Spleen (tissue), 11 donors: Measurements from ENCODE around the gene XRCC4. TPM values are rescaled to one million over a fixed set of nuclear protein-coding genes. Genes with fewer than 3 reads are reported as not detected.

ENCODE experiments used
- DNase-seq: peaks from one replicate; pipeline ENCODE4 v3.0.0-alpha.2; 2020
- H3K27ac ChIP-seq, 8 donors: fragments of 200-600 bp; sonication (generic) in 7 of 8; 1 replicate in 4 of 8; 2 replicates in 4 of 8; pipeline versions ENCODE4 v1.5.0 to v1.8.0; 2016 to 2021; ENCODE audit warnings: inconsistent platforms in 4 of 8, mild to moderate bottlenecking in 4 of 8, moderate library complexity in 1 of 8
- H3K27me3 ChIP-seq, 7 donors: fragments of 200-600 bp; sonication (generic) in 6 of 7; replicated peaks in 1 of 7; 1 replicate in 4 of 7; 2 replicates in 3 of 7; pipeline versions ENCODE4 v1.5.0 to v1.8.0; 2016 to 2021; ENCODE audit warnings: inconsistent platforms in 3 of 7, mild to moderate bottlenecking in 1 of 7
- H3K36me3 ChIP-seq, 6 donors: fragments of 200-600 bp; sonication (generic) in 5 of 6; 1 replicate in 4 of 6; 2 replicates in 2 of 6; pipeline versions ENCODE4 v1.5.0 to v1.8.0; 2016 to 2021; ENCODE audit warnings: inconsistent platforms in 2 of 6
- H3K4me1 ChIP-seq, 6 donors: fragments of 200-600 bp; sonication (generic) in 5 of 6; 1 replicate in 3 of 6; 2 replicates in 3 of 6; pipeline versions ENCODE4 v1.5.0 to v1.8.0; 2016 to 2021; ENCODE audit warnings: inconsistent platforms in 3 of 6
- H3K4me3 ChIP-seq, 8 donors: fragments of 200-600 bp; sonication (generic) in 7 of 8; 1 replicate in 4 of 8; 2 replicates in 4 of 8; pipeline versions ENCODE4 v1.5.0 to v1.8.0; 2016 to 2021; ENCODE audit warnings: inconsistent platforms in 4 of 8, mild to moderate bottlenecking in 4 of 8, moderate library complexity in 2 of 8
- H3K9me3 ChIP-seq, 8 donors: fragments of 200-600 bp; sonication (generic) in 7 of 8; 1 replicate in 4 of 8; 2 replicates in 4 of 8; pipeline versions ENCODE4 v1.5.0 to v1.8.0; 2016 to 2021; ENCODE audit warnings: inconsistent platforms in 4 of 8
- CTCF ChIP-seq, 11 experiments: fragments of 200-600 bp in 7 of 11; fragments of 450-650 bp in 4 of 11; sonication (generic) in 4 of 11; IDR thresholded peaks in 8 of 11; conservative IDR thresholded peaks in 3 of 11; 1 replicate in 7 of 11; 2 replicates in 4 of 11; pipeline versions ENCODE4 v1.4.0 to v1.8.0; 2016 to 2021; ENCODE audit warnings: antibody characterized with exemption in 11 of 11, inconsistent platforms in 4 of 11, mild to moderate bottlenecking in 1 of 11
- POLR2A ChIP-seq, 3 donors: fragments of 450-650 bp; IDR thresholded peaks; one replicate each; pipeline ENCODE4 v1.5.1; 2017; ENCODE audit warnings: antibody characterized with exemption in 3 of 3, mild to moderate bottlenecking in 1 of 3
- POLR2AphosphoS5 ChIP-seq, 3 donors: sonication (generic); formaldehyde crosslinking; IDR thresholded peaks; one replicate each; pipeline ENCODE4 v1.5.1; 2017; ENCODE audit warnings: antibody characterized with exemption in 3 of 3
- WGBS, 5 donors: extraction: QIAGEN DNeasy Blood & Tissue Kit in 3 of 5; methylation state at CpG; one replicate each; pipeline versions ENCODE4 v1.1.5 to v1.1.7; 2013 to 2018; 5-methylcytosine and 5-hydroxymethylcytosine counted together
- intact Hi-C: fragments of 100-400 bp; cut with DNase I; formaldehyde crosslinking; loops from one replicate; pipeline ENCODE4 v1.15.0; 2023; ENCODE audit warnings: low total_unique reads
- polyA plus RNA-seq, 3 donors: library from polyadenylated mRNA; stranded (reverse); fragments of 200-250 nt; gene quantifications; one replicate each; pipeline ENCODE4 v1.2.1, GENCODE V29; 2013
- total RNA-seq, 7 donors: library from RNA; depleted of rRNA in 3 of 7; stranded (reverse); fragments of >200 nt in 3 of 7; fragmentation: NEBNext Ultra II Directional in 4 of 7; extraction: Animal tissue kit (Norgen Biotek cat#: 25700) in 4 of 7; gene quantifications; one replicate each; pipeline versions ENCODE4 v1.1.0 to v1.2.1, GENCODE V29; 2016 to 2021
- donor health status: healthy with polysubstance abuse.
- donor health status: DM: no; HTN: no; CAD: no; lungs with moderate emphysema.
- donor health status: DM: no; HTN: no; CAD: no.
- donor health status: Bipolar disorder and iron deficiency.
- donor health status: healthy.
- donor health status: DM: no; HTN: no; CAD: no.
- donor health status: DM: yes; HTN: yes; CAD: no.

The XRCC4 gene
- total and polyA plus RNA-seq, 10 donors, result 4.3 to 14.5 (median 9.6) TPM

DNA sequence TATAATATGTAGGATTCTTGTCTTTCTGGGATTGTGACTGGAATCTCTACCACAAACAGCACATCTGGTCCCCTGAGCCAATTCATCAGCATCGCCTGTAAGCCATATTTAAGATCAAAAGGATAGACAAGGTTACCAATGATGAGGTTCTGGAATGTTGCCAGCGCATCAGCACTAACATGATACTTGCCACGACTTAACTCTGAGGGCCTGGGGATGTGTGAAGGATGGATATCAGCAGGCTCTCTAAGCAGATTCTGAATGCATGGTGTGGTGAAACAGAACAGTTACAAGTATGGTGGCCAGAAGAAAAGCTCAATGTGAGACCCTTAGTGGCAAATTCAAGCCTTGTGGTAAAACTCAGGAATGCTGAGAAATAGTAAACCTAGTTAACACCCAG, 143.0 kb downstream of the XRCC4 start:
- Histone ChIP-seq H3K9me3 (no peaks in the 10 kb centered on the region), H3K4me3 (no peak overlapping the region), H3K27ac (no peak overlapping the region), H3K27me3 (no peaks in the 10 kb centered on the region), H3K4me1 (no peaks in the 10 kb centered on the region), H3K36me3 (no peaks in the 10 kb centered on the region)
- WGBS, 5 donors, result 47 to 97% (median 92%) methylated on average over 3 of the region's 3 CpGs
- TF ChIP-seq POLR2AphosphoS5 (IDR thresholded peaks at IDR 0.05) (no peak), CTCF (IDR thresholded peaks at IDR 0.05 in 8 of 11, conservative IDR thresholded peaks at IDR 0.05 in 3 of 11) (no peak), POLR2A (IDR thresholded peaks at IDR 0.05) (no peak)
- intact Hi-C loops, result no loop called here
- no peak for DNase-seq

DNA sequence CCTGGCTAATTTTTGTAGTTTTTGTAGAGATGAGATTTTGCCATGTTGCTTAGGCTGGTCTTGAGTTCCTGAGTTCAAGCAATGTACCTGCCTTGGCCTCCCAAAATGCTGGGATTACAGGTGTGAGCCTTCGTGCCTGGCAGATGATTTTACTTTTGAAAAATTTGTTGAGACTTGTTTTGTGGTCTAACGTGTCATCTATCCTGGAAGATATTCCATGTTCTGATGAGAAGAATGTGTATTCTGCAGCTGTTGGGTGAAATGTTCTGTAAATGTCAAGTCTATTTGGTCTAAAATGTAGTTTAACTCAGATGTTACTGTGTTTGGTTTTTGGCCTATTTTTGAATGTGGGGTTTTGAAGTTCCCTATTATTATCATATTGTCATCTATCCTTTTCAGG, 145.6 kb downstream of the XRCC4 start:
- no peaks in the 10 kb centered on the region for H3K27me3 ChIP-seq
- no peaks in the 10 kb centered on the region for H3K36me3 ChIP-seq
- WGBS, 5 donors, result 89 to 100% (median 97%) methylated on average over 2 of the region's 2 CpGs
- intact Hi-C loops, result no loop called here
- no peaks in the 10 kb centered on the region for H3K4me1 ChIP-seq
- H3K27ac ChIP-seq, result no peak overlapping the region
- no peak for DNase-seq
- no peak overlapping the region for H3K4me3 ChIP-seq
- no peaks in the 10 kb centered on the region for H3K9me3 ChIP-seq
- no peak for TF ChIP-seq POLR2A (IDR thresholded peaks at IDR 0.05)
- no peak for TF ChIP-seq POLR2AphosphoS5 (IDR thresholded peaks at IDR 0.05)
- TF ChIP-seq CTCF (IDR thresholded peaks at IDR 0.05 in 8 of 11, conservative IDR thresholded peaks at IDR 0.05 in 3 of 11), result no peak

DNA sequence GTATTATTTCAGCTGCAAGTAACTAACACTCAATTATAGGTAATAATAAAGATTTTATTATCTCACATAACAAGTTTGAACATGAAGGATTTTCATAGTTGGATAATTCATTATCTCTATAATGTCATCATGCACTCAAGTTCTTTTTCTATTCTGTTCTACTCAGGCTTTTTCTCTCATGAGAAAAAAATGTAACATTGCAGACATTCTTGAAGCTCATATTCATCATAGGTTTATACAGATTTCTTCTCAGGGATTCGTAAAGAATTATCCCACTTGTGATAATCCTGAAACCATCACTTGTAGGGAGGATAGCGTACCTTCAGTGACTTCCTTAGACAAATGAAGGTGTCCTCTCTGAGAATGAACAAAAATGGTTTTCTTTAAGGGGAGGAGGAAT, 150.3 kb downstream of the XRCC4 start:
- no peaks in the 10 kb centered on the region for H3K36me3 ChIP-seq
- intact Hi-C loops, result no loop called here
- H3K4me3 ChIP-seq, result no peak overlapping the region
- TF ChIP-seq POLR2A (IDR thresholded peaks at IDR 0.05) (no peak), CTCF (IDR thresholded peaks at IDR 0.05 in 8 of 11, conservative IDR thresholded peaks at IDR 0.05 in 3 of 11) (no peak), POLR2AphosphoS5 (IDR thresholded peaks at IDR 0.05) (no peak)
- H3K27me3 ChIP-seq, result no peaks in the 10 kb centered on the region
- no peaks in the 10 kb centered on the region for H3K4me1 ChIP-seq
- H3K9me3 ChIP-seq, result no peaks in the 10 kb centered on the region
- no peak overlapping the region for H3K27ac ChIP-seq
- no peak for DNase-seq
- WGBS, 5 donors, result 96 to 99% (median 97%) methylated on average over 2 of the region's 2 CpGs

- intact Hi-C loops, result no loop called here
Measured at GRCh38 chr5:83230511-83230910, 153.2 kb downstream of the XRCC4 start.

More at GRCh38 chr5:83230511-83230910, 153.2 kb downstream of the XRCC4 start:
- Histone ChIP-seq H3K36me3 (no peaks in the 10 kb centered on the region), H3K27ac (no peak overlapping the region), H3K4me3 (no peak overlapping the region), H3K4me1 (no peaks in the 10 kb centered on the region), H3K9me3 (no peaks in the 10 kb centered on the region), H3K27me3 (no peaks in the 10 kb centered on the region)
- DNase-seq, result no peak
- TF ChIP-seq CTCF (IDR thresholded peaks at IDR 0.05 in 8 of 11, conservative IDR thresholded peaks at IDR 0.05 in 3 of 11) (no peak), POLR2AphosphoS5 (IDR thresholded peaks at IDR 0.05) (no peak), POLR2A (IDR thresholded peaks at IDR 0.05) (no peak)
